ENCODE measurements around the gene SDK1.

DNA sequence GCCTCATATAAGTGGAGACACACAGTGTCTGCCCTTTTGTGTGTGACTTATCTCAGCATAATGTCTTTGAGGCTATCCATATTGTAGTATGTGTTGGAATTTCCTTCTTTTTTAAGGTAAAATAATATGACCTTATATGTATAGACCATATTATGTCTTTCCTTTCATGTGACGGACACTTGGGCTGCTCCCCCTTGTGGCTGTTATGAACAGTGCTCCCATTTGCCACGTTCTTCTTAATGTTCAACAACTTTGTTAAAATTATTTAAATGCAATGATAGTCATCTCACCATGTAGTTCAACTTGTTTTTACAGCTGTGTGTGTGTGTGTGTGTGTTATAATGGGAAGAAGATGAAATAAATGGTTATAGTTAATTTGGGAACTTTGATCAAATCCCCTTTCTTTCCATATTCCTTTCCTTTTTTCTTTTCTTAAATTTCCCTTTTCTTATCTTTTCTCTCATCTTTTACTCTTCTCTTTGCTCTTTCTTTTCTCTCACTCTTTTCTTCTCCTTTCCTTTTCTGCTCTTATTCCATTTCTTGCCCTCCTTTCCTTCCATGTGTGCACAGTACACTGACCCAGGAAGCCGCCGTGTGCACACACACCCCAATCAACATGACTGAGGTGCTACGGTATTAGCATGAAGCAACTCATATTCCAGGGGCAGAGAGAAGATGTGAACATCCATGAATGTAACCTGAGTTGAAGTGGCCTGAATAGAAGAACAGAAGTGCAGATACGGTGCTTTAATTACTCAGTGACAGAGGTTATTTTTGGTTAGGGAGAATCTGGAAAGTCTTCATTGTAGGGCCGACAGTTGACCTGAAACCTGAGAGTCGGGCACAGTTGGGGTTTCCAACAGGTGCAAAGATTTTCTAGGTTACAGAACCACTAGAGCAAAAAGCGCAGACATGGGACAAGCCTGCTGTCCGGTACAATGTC, 596.6 kb downstream of the SDK1 start:
- TF ChIP-seq CTCF (IDR thresholded peaks at IDR 0.05) (peak; percentile 18 to 72 (median 60)), POLR2A (IDR thresholded peaks at IDR 0.05) (no peak), POLR2AphosphoS5 (IDR thresholded peaks at IDR 0.05; ENCODE audit: insufficient read depth in 1 of 2, low read depth in 1 of 2) (no peak)

Data from vagina (tissue), 2 donors.